ENCODE results near the gene ZDHHC11B. TPM values are rescaled to one million over a fixed set of nuclear protein-coding genes. Genes with fewer than 3 reads are reported as not detected.
"Not testable (repeated sequence)": the region's sequence is repeated elsewhere in the genome, so short reads cannot be mapped to it uniquely, and the experiment has no call there.

The ZDHHC11B gene
- total RNA-seq, 2 donors from 2014 or later, result 0.75 to 1.3 TPM

DNA sequence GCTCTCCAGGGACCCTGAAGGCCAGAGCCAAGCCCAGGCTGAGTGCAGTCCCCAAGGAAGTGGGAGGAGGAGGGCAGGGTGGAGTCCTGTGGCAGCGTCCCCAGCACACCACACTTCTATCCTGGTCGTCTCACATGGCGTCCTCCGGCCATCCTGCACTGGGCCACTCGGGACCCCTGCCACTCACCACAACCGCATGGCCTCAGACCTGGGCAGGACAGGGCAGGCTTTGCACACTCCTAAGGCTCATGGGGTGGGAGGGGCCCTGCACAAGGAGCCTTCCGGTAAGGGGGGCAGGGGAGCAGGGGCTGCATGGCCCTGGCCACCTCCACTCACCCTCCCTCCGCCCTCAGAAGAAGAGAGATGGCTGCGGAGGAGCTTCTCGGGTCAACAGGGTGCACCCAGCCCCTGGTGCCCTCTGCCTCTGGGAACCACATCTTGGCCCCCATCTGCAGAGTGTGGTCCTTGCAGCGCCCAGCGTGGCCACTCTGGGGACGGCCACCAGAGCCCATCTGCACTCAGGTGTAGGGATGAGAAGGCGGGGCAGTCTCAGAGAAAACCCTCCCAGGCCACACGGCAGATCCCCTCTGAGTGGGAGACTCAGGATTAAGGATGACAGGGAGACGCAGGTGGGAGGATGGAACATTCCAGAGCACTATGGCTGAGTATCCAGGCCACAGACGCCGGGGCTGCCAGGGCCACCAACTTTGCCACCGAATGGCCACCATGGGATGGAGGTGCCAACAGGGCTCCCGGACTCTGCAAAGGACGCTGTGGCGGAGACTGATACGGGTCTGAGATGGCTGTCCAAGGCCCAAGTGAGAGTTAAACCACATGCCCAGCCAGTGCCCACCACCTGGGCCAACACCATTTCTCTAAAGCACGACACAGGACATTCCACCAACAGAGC is 99.0 kb downstream of the ZDHHC11B start:
- no peaks in the 10 kb centered on the region for H3K36me3 Mint-ChIP-seq (ENCODE audit: low read depth)
- Histone ChIP-seq H3K4me3 (ENCODE audit: low read length) (no peak overlapping the region), H3K27me3 (ENCODE audit: control insufficient read depth, insufficient read depth, low read length, poor library complexity, severe bottlenecking) (peaks cover 39% of the 10 kb centered on the region), H3K27ac (ENCODE audit: low read depth, low read length) (no peak overlapping the region), H3K4me1 (ENCODE audit: control insufficient read depth, insufficient read depth, low read length) (no peaks in the 10 kb centered on the region), H3K36me3 (ENCODE audit: control insufficient read depth, insufficient read depth, low read length) (no peaks in the 10 kb centered on the region), H3K9me3 (ENCODE audit: control insufficient read depth, low read length) (no peaks in the 10 kb centered on the region), H3K9ac (ENCODE audit: extremely low read depth, low read length, poor library complexity, severe bottlenecking) (no peak overlapping the region)
- no peak overlapping the region for H3K4me3 Mint-ChIP-seq
- WGBS, 2 experiments (ENCODE audit: insufficient coverage in 1 of 2, insufficient read length in 1 of 2), result 84 to 89% methylated on average over 11 to 24 of the region's 24 CpGs
- H3K4me1 Mint-ChIP-seq, result no peaks in the 10 kb centered on the region
- TF ChIP-seq, protein P1, sequence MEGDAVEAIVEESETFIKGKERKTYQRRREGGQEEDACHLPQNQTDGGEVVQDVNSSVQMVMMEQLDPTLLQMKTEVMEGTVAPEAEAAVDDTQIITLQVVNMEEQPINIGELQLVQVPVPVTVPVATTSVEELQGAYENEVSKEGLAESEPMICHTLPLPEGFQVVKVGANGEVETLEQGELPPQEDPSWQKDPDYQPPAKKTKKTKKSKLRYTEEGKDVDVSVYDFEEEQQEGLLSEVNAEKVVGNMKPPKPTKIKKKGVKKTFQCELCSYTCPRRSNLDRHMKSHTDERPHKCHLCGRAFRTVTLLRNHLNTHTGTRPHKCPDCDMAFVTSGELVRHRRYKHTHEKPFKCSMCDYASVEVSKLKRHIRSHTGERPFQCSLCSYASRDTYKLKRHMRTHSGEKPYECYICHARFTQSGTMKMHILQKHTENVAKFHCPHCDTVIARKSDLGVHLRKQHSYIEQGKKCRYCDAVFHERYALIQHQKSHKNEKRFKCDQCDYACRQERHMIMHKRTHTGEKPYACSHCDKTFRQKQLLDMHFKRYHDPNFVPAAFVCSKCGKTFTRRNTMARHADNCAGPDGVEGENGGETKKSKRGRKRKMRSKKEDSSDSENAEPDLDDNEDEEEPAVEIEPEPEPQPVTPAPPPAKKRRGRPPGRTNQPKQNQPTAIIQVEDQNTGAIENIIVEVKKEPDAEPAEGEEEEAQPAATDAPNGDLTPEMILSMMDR (conservative IDR thresholded peaks at IDR 0.05), result no peak
- H3K9me3 Mint-ChIP-seq, result no peaks in the 10 kb centered on the region
- peak; percentile 24 for DNase-seq
- H3K27me3 Mint-ChIP-seq (ENCODE audit: insufficient read depth), result peaks cover 48% of the 10 kb centered on the region
- H3K27ac Mint-ChIP-seq, result no peak overlapping the region

DNA sequence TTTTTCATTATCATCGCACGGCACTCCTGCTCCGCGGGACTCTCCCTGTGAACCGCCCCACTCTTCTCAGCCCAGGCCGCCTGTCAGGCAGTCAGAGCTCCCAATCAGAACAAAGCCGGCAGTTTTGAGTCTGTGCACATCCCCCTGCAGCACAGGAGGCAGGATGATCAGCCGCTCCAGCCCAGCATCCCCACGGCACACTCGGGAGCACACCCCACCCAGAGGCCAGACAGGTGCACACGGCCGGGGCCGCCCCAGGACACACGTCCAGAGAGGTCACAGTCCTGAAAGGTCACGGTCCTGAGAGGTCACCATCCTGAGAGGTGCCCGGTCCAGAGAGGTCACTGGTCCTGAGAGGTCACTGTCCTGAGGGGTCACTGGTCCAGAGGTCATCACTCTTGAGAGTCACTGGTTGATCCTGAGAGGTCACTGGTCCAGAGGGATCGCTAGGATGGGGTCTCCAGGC is 99.7 kb downstream of the ZDHHC11B start:
- Mint-ChIP-seq H3K4me1 (no peaks in the 10 kb centered on the region), H3K4me3 (no peak overlapping the region), H3K36me3 (ENCODE audit: low read depth) (no peaks in the 10 kb centered on the region), H3K9me3 (no peaks in the 10 kb centered on the region), H3K27ac (no peak overlapping the region), H3K27me3 (ENCODE audit: insufficient read depth) (peaks cover 48% of the 10 kb centered on the region)
- WGBS, 2 experiments (ENCODE audit: insufficient coverage in 1 of 2, insufficient read length in 1 of 2), result 87 to 91% methylated on average over 11 to 17 of the region's 17 CpGs
- H3K4me3 ChIP-seq (ENCODE audit: low read length), result no peak overlapping the region
- peaks cover 39% of the 10 kb centered on the region for H3K27me3 ChIP-seq (ENCODE audit: control insufficient read depth, insufficient read depth, low read length, poor library complexity, severe bottlenecking)
- no peaks in the 10 kb centered on the region for H3K36me3 ChIP-seq (ENCODE audit: control insufficient read depth, insufficient read depth, low read length)
- H3K27ac ChIP-seq (ENCODE audit: low read depth, low read length), result no peak overlapping the region
- DNase-seq, result peak; percentile 35
- TF ChIP-seq, protein P1 (conservative IDR thresholded peaks at IDR 0.05), result no peak
- no peaks in the 10 kb centered on the region for H3K9me3 ChIP-seq (ENCODE audit: control insufficient read depth, low read length)
- no peaks in the 10 kb centered on the region for H3K4me1 ChIP-seq (ENCODE audit: control insufficient read depth, insufficient read depth, low read length)
- H3K9ac ChIP-seq (ENCODE audit: extremely low read depth, low read length, poor library complexity, severe bottlenecking), result no peak overlapping the region

DNA sequence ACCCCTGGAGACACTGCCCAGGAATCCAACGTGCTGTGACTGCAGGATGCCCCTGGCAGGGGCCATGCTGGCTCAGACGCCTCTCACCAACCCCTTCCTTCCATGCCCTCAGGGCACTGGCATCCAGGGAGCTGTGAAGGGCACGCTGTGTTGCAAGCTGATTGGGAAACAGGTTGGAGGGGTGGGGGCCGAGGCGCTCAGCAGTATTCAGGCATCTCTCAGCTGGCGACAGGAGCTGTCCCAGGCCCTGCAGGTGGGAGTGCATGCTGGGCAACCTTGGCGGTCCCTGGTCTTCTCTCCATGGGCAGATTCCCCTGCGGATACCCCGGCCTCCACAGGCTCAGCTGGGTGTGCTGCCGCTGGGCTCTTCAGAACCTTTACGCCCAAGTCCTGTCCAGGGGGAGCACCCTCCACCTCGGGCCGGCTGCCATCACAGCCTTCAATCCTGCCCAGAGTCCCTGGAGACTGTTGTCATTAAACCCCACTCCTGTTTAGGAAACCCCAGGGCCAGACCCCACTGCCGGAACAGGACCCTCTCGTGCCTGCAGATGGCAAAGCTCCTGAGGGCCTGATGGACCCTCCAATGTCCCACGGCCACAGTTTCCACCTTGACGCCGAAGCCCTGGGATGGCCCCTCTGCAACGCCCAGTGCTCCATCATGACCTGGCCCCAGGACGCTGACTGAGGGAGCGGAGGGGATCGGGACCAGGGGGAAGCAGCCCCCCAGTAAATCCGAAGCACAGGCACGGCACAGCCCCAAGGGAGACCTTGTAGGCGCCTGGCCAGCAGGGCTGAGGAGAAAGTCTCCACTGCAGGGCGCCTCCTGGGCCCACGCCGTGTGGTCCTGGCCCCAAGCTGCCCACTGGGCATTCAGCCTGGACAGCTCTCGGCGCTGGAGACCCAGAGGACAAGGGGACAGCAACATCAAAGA is 100.7 kb downstream of the ZDHHC11B start:
- H3K36me3 Mint-ChIP-seq (ENCODE audit: low read depth), result no peaks in the 10 kb centered on the region
- Histone ChIP-seq H3K9ac (ENCODE audit: extremely low read depth, low read length, poor library complexity, severe bottlenecking) (no peak overlapping the region), H3K36me3 (ENCODE audit: control insufficient read depth, insufficient read depth, low read length) (no peaks in the 10 kb centered on the region), H3K4me3 (ENCODE audit: low read length) (no peak overlapping the region), H3K27ac (ENCODE audit: low read depth, low read length) (no peak overlapping the region), H3K4me1 (ENCODE audit: control insufficient read depth, insufficient read depth, low read length) (no peaks in the 10 kb centered on the region), H3K9me3 (ENCODE audit: control insufficient read depth, low read length) (no peaks in the 10 kb centered on the region), H3K27me3 (ENCODE audit: control insufficient read depth, insufficient read depth, low read length, poor library complexity, severe bottlenecking) (peaks cover 39% of the 10 kb centered on the region)
- no peak overlapping the region for H3K27ac Mint-ChIP-seq
- TF ChIP-seq, protein P1 (conservative IDR thresholded peaks at IDR 0.05), result no peak
- no peaks in the 10 kb centered on the region for H3K9me3 Mint-ChIP-seq
- H3K4me1 Mint-ChIP-seq, result no peaks in the 10 kb centered on the region
- H3K27me3 Mint-ChIP-seq (ENCODE audit: insufficient read depth), result peaks cover 54% of the 10 kb centered on the region
- 87 to 93% methylated on average over 24 to 30 of the region's 30 CpGs for WGBS, 2 experiments (ENCODE audit: insufficient coverage in 1 of 2, insufficient read length in 1 of 2)
- H3K4me3 Mint-ChIP-seq, result no peak overlapping the region
- peak; percentile 39 for DNase-seq

DNA sequence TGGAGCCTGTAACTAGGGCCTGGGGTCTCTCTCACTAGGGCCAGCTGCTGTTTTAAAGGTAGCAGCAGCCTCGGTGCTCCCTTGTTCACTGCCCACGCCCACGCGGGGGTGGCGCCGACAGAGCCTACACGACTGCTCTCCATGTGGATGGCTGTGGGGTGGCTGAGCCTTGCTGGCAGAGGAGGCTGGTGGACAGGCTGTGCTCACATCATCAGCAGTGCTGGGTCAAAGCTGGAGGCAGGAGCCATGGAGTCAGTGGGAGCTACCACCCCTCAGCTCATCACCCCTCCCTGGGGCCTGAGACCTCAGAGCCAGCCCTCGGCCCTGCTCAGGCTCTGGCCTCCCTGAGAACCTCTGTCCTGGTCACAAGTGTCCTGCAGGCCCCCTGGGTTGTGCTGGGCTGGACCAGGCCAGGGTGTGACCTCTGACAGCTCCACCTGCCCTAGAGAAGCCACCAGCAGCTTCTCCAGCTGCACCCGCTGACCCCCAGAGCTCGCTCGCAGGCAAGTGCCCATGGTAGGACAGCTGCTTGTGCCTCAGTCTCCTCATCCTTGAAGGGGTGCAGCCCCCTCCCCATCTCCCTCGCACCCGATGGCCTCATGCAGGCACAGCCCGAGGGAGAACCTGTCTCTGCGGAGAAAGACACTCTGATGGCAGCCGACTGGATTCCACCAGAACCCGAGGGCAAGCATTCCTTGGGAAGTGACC is 101.7 kb downstream of the ZDHHC11B start:
- 87 to 100% methylated on average over 2 to 17 of the region's 17 CpGs for WGBS, 2 experiments (ENCODE audit: insufficient coverage in 1 of 2, insufficient read length in 1 of 2)
- H3K9ac ChIP-seq (ENCODE audit: extremely low read depth, low read length, poor library complexity, severe bottlenecking); H3K9me3 Mint-ChIP-seq; H3K36me3 Mint-ChIP-seq (ENCODE audit: low read depth); H3K4me3 Mint-ChIP-seq; H3K4me1 Mint-ChIP-seq; H3K4me1 ChIP-seq (ENCODE audit: control insufficient read depth, insufficient read depth, low read length); H3K36me3 ChIP-seq (ENCODE audit: control insufficient read depth, insufficient read depth, low read length); H3K27ac Mint-ChIP-seq; H3K9me3 ChIP-seq (ENCODE audit: control insufficient read depth, low read length); H3K27ac ChIP-seq (ENCODE audit: low read depth, low read length); H3K4me3 ChIP-seq (ENCODE audit: low read length): not testable (repeated sequence)
- DNase-seq, result peak; percentile 35
- H3K27me3 Mint-ChIP-seq (ENCODE audit: insufficient read depth), result peaks cover 52% of the 10 kb centered on the region
- peaks cover 35% of the 10 kb centered on the region for H3K27me3 ChIP-seq (ENCODE audit: control insufficient read depth, insufficient read depth, low read length, poor library complexity, severe bottlenecking)
